HepG2 (cell line): ENCODE data around the gene TTC39C. TPM values are rescaled to one million over a fixed set of nuclear protein-coding genes. Genes with fewer than 3 reads are reported as not detected.

Experiments
- ATF1 ChIP-seq: IDR thresholded peaks from 2 replicates; pipeline ENCODE4 v1.6.1; 2016; ENCODE audit warnings: mild to moderate bottlenecking, control low read depth
- KDM3A ChIP-seq: IDR thresholded peaks from 2 replicates; pipeline ENCODE4 v1.6.1; 2018; ENCODE audit warnings: low read depth, missing compliant biosample characterization
- MEIS1 ChIP-seq: sonication (generic); formaldehyde crosslinking; IDR thresholded peaks from 2 replicates; pipeline ENCODE4 v1.9.0; 2021; ENCODE audit warnings: mild to moderate bottlenecking, missing genetic modification reagents, moderate library complexity, borderline replicate concordance
- MYNN ChIP-seq: sonication (generic); formaldehyde crosslinking; IDR thresholded peaks from 2 replicates; pipeline ENCODE4 v1.4.0; 2020; ENCODE audit warnings: mild to moderate bottlenecking, low read depth, missing genetic modification reagents
- NFIC ChIP-seq: IDR thresholded peaks from 2 replicates; pipeline ENCODE4 v1.6.1; 2012; ENCODE audit warnings: mild to moderate bottlenecking, low read length, inconsistent platforms
- NONO ChIP-seq, 2 experiments: fragments of 450-650 bp in 1 of 2; sonication (generic) in 1 of 2; formaldehyde crosslinking in 1 of 2; IDR thresholded peaks in 1 of 2; conservative IDR thresholded peaks in 1 of 2; 2 replicates each; pipeline versions ENCODE4 v1.6.1 to v1.8.0; 2017 to 2022; ENCODE audit warnings: mild to moderate bottlenecking in 1 of 2, missing genetic modification reagents in 1 of 2, moderate library complexity in 1 of 2
- PHB2 ChIP-seq: fragments of 450-650 bp; IDR thresholded peaks from 2 replicates; pipeline ENCODE4 v1.6.1; 2018; ENCODE audit not compliant: partially characterized antibody
- PRMT3 ChIP-seq: sonication (generic); formaldehyde crosslinking; IDR thresholded peaks from 2 replicates; pipeline ENCODE4 v1.8.1; 2022; ENCODE audit warnings: low read depth, mild to moderate bottlenecking, moderate library complexity, missing genetic modification reagents, borderline replicate concordance
- ZBTB40 ChIP-seq, 2 experiments: fragments of 450-650 bp in 1 of 2; sonication (generic) in 1 of 2; formaldehyde crosslinking in 1 of 2; IDR thresholded peaks; 2 replicates each; pipeline versions ENCODE4 v1.6.1 to v1.8.0; 2016 to 2022; ENCODE audit warnings: antibody characterized with exemption in 1 of 2, mild to moderate bottlenecking in 1 of 2, missing genetic modification reagents in 1 of 2
- ZNF136 ChIP-seq: sonication (generic); formaldehyde crosslinking; IDR thresholded peaks from 2 replicates; pipeline ENCODE4 v1.8.1; 2022; ENCODE audit warnings: low read depth, mild to moderate bottlenecking, moderate library complexity, missing genetic modification reagents
- ZNF501 ChIP-seq: sonication (generic); formaldehyde crosslinking; IDR thresholded peaks from 2 replicates; pipeline ENCODE4 v1.5.1; 2020; ENCODE audit warnings: mild to moderate bottlenecking, moderate library complexity, missing genetic modification reagents
- ZNF646 ChIP-seq: sonication (generic); formaldehyde crosslinking; IDR thresholded peaks from 2 replicates; pipeline ENCODE4 v1.9.0; 2021; ENCODE audit warnings: mild to moderate bottlenecking, missing genetic modification reagents
- ZSCAN21 ChIP-seq: sonication (generic); formaldehyde crosslinking; IDR thresholded peaks from 2 replicates; pipeline ENCODE4 v1.8.0; 2022; ENCODE audit warnings: mild to moderate bottlenecking, missing genetic modification reagents, moderate library complexity, borderline replicate concordance
- polyA plus RNA-seq, 8 experiments: library from polyadenylated mRNA; depleted of rRNA in 3 of 8; stranded (reverse) in 7 of 8; unstranded in 1 of 8; fragments of >200 nt; fragmentation: Illumina TruSeq in 4 of 8; extraction: Trizol in 4 of 8; gene quantifications; 2 replicates each; pipeline versions ENCODE4 v1.2.1 to v1.2.3, GENCODE V29; 2011 to 2016; ENCODE audit warnings: low read depth in 4 of 8, missing spikeins in 1 of 8, mixed read lengths in 1 of 8; ENCODE audit not compliant: insufficient read depth in 1 of 8
- total RNA-seq, 5 experiments: library from RNA; depleted of rRNA; stranded (reverse); fragments of >200 nt; fragmentation: Illumina TruSeq; extraction: Trizol; gene quantifications; 2 replicates each; pipeline ENCODE4 v1.2.3, GENCODE V29; 2016; ENCODE audit warnings: low read depth in 1 of 5

TTC39C gene
- total and polyA plus RNA-seq, 2 of the 13 experiments (the other 11 are each of a cell fraction or from before 2014, with no cell fraction given): 19.1 to 25.9 TPM

- no peak for TF ChIP-seq ZNF646 (CRISPR knock-in tag)
- TF ChIP-seq KDM3A (CRISPR knock-in tag): no peak
- TF ChIP-seq PRMT3: no peak
- no peak for TF ChIP-seq NFIC
- TF ChIP-seq ZBTB40 (IDR thresholded peaks at IDR 0.05): no peak
- no peak for TF ChIP-seq ZBTB40 (CRISPR knock-in tag; IDR thresholded peaks at IDR 0.05)
- TF ChIP-seq NONO (IDR thresholded peaks at IDR 0.05): no peak
- TF ChIP-seq NONO (CRISPR knock-in tag; conservative IDR thresholded peaks at IDR 0.05): no peak
- TF ChIP-seq MYNN (CRISPR knock-in tag): peak; percentile 43; the same call in 1 of the 2 replicates
- no peak for TF ChIP-seq ATF1
- no peak for TF ChIP-seq PHB2
- 0 out of 2 replicates have a peak, but pooled peaks have one; percentile 9 for TF ChIP-seq MEIS1 (CRISPR knock-in tag)
- TF ChIP-seq ZNF501 (CRISPR knock-in tag): no peak
- 0 out of 2 replicates have a peak, but pooled peaks have one; percentile 35 for TF ChIP-seq ZSCAN21 (CRISPR knock-in tag)
- TF ChIP-seq ZNF136: 0 out of 2 replicates have a peak, but pooled peaks have one; percentile 68
Measured at GRCh38 chr18:24014986-24015638, 558 bp downstream of the TTC39C start (continued).
